Heart right ventricle (tissue), 16 donors: ENCODE measurements around the gene COL23A1. TPM values are rescaled to one million over a fixed set of nuclear protein-coding genes. Genes with fewer than 3 reads are reported as not detected.

ENCODE experiments used
- ATAC-seq, 8 donors: fragments of 200-7000 bp; cut with Tn5 transposase; one replicate each; pipeline ENCODE4 v1.9.1; 2020; ENCODE audit warnings: mild to moderate bottlenecking in 8 of 8, moderate library complexity in 8 of 8, moderate number of reproducible peaks in 1 of 8
- DNase-seq, 2 donors: peaks; one replicate each; pipeline ENCODE4 v3.0.0-alpha.2; 2020
- H3K27ac ChIP-seq, 10 donors: fragments of 200-600 bp; sonication (generic) in 2 of 10; one replicate each; pipeline versions ENCODE4 v1.5.0 to v1.8.0; 2020 to 2022; ENCODE audit warnings: mild to moderate bottlenecking in 3 of 10
- H3K27me3 ChIP-seq, 7 donors: fragments of 200-600 bp; one replicate each; pipeline ENCODE4 v1.8.0; 2021 to 2022; ENCODE audit warnings: mild to moderate bottlenecking in 2 of 7
- H3K36me3 ChIP-seq, 9 donors: fragments of 200-600 bp; sonication (generic) in 1 of 9; one replicate each; pipeline versions ENCODE4 v1.5.0 to v1.8.0; 2020 to 2022; ENCODE audit warnings: mild to moderate bottlenecking in 2 of 9
- H3K4me1 ChIP-seq, 9 donors: fragments of 200-600 bp; sonication (generic) in 1 of 9; one replicate each; pipeline versions ENCODE4 v1.5.0 to v1.8.0; 2020 to 2022; ENCODE audit warnings: mild to moderate bottlenecking in 4 of 9
- H3K4me3 ChIP-seq, 10 donors: fragments of 200-600 bp; sonication (generic) in 2 of 10; one replicate each; pipeline versions ENCODE4 v1.5.0 to v1.8.0; 2020 to 2022; ENCODE audit warnings: mild to moderate bottlenecking in 7 of 10, moderate library complexity in 2 of 10
- H3K9me3 ChIP-seq, 11 donors: fragments of 200-600 bp in 10 of 11; sonication (generic) in 2 of 11; one replicate each; pipeline versions ENCODE4 v1.5.0 to v1.8.0; 2013 to 2022; ENCODE audit warnings: mild to moderate bottlenecking in 2 of 11, control low read depth in 1 of 11, moderate library complexity in 1 of 11
- CTCF ChIP-seq, 9 donors: fragments of 200-600 bp; sonication (generic) in 2 of 9; IDR thresholded peaks; one replicate each; pipeline versions ENCODE4 v1.5.0 to v1.8.0; 2021 to 2022; ENCODE audit warnings: antibody characterized with exemption in 9 of 9, mild to moderate bottlenecking in 5 of 9, moderate library complexity in 1 of 9
- WGBS, 2 donors: extraction: QIAGEN DNeasy Blood & Tissue Kit; methylation state at CpG; one replicate each; pipeline ENCODE4 v1.1.7; 2013; ENCODE audit warnings: inconsistent platforms in 1 of 2; 5-methylcytosine and 5-hydroxymethylcytosine counted together
- intact Hi-C, 10 donors: fragments of 100-400 bp; cut with DNase I; formaldehyde crosslinking; loops; one replicate each; pipeline versions ENCODE4 v1.11.1 to v1.14.2; 2022
- polyA plus RNA-seq, 2 donors: library from polyadenylated mRNA; stranded (reverse); fragments of 200-250 nt; gene quantifications; one replicate each; pipeline ENCODE4 v1.2.3, GENCODE V29; 2013
- total RNA-seq, 10 donors: library from RNA; stranded (reverse); fragmentation: NEBNext Ultra II Directional in 3 of 10; extraction: Animal tissue kit (Norgen Biotek cat#: 25700) in 3 of 10; gene quantifications; one replicate each; pipeline versions ENCODE4 v1.2.1 to v1.2.4, GENCODE V29; 2021 to 2023
- donor health status: Arrhythmogenic right ventricular cardiomyopathy.
- donor health status: ischemic (EF 13 %, LVEDD 7.1; RV severe dilation, severe dysfunction).
- donor health status: healthy with polysubstance abuse.
- donor health status: DM: no; HTN: yes; CAD: no.
- donor health status: DM: no; HTN: no; CAD: no.
- donor health status: ischemic (EF 25% LVEDD 6.9; RV normal size, moderate dysfunction).
- donor health status: ischemic (EF 25% LVEDD 5.7; RV mildly dilated, moderate dysfunction).
- donor health status: healthy.
- donor health status: DM: yes; HTN: yes; CAD: no.
- donor health status: Ischemic cardiomyopathy.
- donor health status: ischemic (EF 35%, LVEDD 5.7; RV mildly dilated, moderate dysfunction).
- donor health status: nonischemic (EF 11% LVEDD 7.7; RV severe dilation, severe dysfunction).
- donor health status: DM: yes; HTN: yes; CAD: no.
- donor health status: PGD.
- donor health status: ischemic (EF 29% LVEDD 5.4; RV normal size, mild dysfunction).
- donor health status: nonischemic (EF 23%, LVEDD 6.1; RV moderate dilation, normal function).

The COL23A1 gene
- total and polyA plus RNA-seq, 12 donors = 8.9 to 29.0 (median 16.2) TPM

- ATAC-seq = peak in 3 of 8 donors; percentile 34 to 51 (median 50)
- intact Hi-C loops = no loop called here
- Histone ChIP-seq H3K4me1 (peaks cover 0 to 10% (median 0%) of the 10 kb centered on the region in 9 donors), H3K36me3 (no peaks in the 10 kb centered on the region), H3K27ac (no peak overlapping the region), H3K27me3 (peaks cover 0 to 25% (median 16%) of the 10 kb centered on the region in 7 donors), H3K4me3 (no peak overlapping the region), H3K9me3 (no peaks in the 10 kb centered on the region)
- no peak for DNase-seq
- 81 to 83% methylated on average over 8 of the region's 8 CpGs for WGBS, 2 donors
- peak in 7 of 9 donors; percentile 32 to 46 (median 40) for TF ChIP-seq CTCF (IDR thresholded peaks at IDR 0.05)
Measured at GRCh38 chr5:178196986-178197385, 393.2 kb downstream of the COL23A1 start.

DNA sequence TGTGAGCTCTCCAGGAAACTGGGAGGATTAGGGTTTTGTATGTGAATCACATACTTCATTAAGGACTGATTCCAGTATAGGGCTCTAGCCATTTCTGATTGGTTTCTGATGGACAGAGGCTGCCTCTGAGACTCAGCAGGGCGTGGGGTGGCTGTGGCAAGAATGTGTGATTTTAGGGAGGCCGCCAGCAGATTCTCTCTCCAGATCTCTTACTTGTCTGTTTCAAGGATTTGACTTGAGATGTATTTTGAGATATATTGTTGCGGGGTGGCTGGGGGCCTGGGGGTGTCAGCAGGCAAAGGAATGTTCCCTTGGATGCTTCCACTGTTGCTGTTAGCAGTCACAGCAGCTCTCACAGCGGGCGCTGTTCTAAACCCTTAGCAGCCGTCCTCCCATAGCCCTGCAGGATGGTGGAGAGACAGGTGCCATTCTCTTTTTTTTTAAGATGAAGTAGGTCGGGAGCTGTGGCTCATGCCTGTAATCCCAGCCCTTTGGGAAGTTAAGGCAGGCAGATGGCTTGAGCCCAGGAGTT, 393.8 kb downstream of the COL23A1 start:
- H3K4me3 ChIP-seq = no peak overlapping the region

GRCh38 chr5:178194026-178194425, 396.2 kb downstream of the COL23A1 start:
- no peak for TF ChIP-seq CTCF (IDR thresholded peaks at IDR 0.05)
- H3K27me3 ChIP-seq = peaks cover 0 to 36% (median 16%) of the 10 kb centered on the region in 7 donors
- 30 to 40% methylated on average over 7 of the region's 7 CpGs for WGBS, 2 donors
- no peaks in the 10 kb centered on the region for H3K36me3 ChIP-seq
- ATAC-seq (no peak), DNase-seq (no peak)
- H3K4me3 ChIP-seq = no peak overlapping the region
- intact Hi-C loops = no loop called here
- peaks cover 0 to 6% (median 0%) of the 10 kb centered on the region in 9 donors for H3K4me1 ChIP-seq
- no peak overlapping the region for H3K27ac ChIP-seq
- H3K9me3 ChIP-seq = no peaks in the 10 kb centered on the region

More for the DNA sequence above, 393.8 kb downstream of the COL23A1 start:
- Histone ChIP-seq H3K27me3 (peaks cover 0 to 26% (median 16%) of the 10 kb centered on the region in 7 donors), H3K27ac (no peak overlapping the region), H3K9me3 (no peaks in the 10 kb centered on the region), H3K4me1 (peaks cover 0 to 6% (median 0%) of the 10 kb centered on the region in 9 donors), H3K36me3 (no peaks in the 10 kb centered on the region)
- TF ChIP-seq CTCF (IDR thresholded peaks at IDR 0.05) = no peak
- DNase-seq (no peak), ATAC-seq (no peak)
- intact Hi-C loops = no loop called here
- WGBS, 2 donors = 73 to 78% methylated on average over 7 of the region's 7 CpGs

DNA sequence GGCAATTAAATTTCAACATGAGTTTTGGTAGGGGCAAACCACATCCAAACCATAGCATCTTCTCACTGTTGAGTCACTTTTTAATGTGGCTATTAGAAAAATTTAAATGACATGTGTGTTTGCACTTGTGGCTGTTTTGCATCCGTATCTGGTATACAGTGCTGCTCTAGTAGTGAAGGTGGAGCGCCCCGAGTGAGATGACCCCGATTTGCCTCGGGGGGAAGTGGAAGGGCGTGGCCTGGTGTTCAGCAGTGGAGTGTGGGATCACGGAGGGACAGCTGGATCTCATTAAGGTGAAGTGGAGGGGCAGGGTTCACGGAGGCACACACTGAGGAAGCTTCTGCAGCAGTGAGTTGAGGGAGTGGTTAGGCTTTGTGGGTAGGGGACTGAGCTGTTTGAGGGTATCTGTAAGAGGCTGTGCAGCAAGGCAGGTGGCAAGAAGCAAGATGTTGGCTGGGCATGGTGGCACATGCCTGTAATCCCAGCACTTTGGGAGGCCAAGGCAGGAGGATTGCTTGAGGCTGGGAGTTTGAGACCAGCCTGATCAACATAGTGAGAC, 396.9 kb downstream of the COL23A1 start:
- Histone ChIP-seq H3K36me3 (no peaks in the 10 kb centered on the region), H3K4me1 (peaks cover 0 to 6% (median 0%) of the 10 kb centered on the region in 9 donors), H3K27me3 (peaks cover 0 to 43% (median 16%) of the 10 kb centered on the region in 7 donors), H3K9me3 (no peaks in the 10 kb centered on the region), H3K4me3 (no peak overlapping the region), H3K27ac (no peak overlapping the region)
- no peak for DNase-seq
- no peak for ATAC-seq
- no peak for TF ChIP-seq CTCF (IDR thresholded peaks at IDR 0.05)
- 72 to 78% methylated on average over 8 of the region's 8 CpGs for WGBS, 2 donors
- intact Hi-C loops = no loop called here
